Stromal cell of bone marrow (primary cell): ENCODE measurements around the gene COL13A1.

Experiments
- DNase-seq: peaks from one replicate; pipeline ENCODE4 v3.0.0-alpha.2; 2012; ENCODE audit warnings: low read depth

COL13A1 gene

DNA sequence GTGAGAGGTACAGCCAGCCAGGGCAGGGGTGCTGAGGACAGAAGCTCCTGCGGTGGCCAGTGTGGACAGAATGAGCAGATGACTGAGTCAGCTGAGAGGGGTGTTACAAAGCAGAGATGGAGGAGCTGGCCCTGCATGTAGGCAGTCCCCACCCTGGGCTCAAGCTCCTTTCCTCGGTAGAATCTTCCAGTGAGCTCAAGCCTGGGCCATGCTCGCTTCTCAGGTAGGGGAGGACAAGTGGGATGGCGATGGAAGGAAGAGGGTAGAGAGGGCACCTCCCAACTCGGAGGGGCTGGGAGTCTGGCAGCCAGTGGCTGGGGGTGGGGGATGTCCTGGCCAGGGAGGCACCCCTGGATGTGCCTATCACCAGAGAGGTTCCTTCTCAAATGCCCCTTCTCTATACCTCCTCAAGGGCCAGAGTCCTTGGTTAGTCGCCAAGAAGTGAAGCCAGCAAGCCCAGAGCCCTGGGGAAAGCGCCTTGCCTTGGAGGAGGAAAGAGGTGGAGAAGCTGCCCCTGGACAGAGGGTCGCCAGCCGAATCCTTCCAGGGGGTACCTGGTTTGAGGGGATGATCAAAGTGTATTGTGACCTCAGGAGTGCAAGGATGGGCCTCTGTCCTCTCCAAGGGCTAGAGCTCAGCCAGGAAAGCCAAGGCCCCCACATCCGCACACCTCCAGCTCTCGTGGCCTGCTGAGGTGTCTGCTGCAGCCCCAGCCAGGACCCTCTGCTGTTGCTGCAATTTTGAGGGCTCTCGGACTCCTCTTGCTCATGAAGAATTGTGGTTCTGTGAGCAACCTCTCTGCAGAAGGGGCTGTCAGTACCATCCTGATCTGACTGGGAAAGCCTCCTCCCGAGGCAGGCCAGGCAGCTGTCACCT, 162.4 kb downstream of the COL13A1 start:
- no peak for DNase-seq

DNA sequence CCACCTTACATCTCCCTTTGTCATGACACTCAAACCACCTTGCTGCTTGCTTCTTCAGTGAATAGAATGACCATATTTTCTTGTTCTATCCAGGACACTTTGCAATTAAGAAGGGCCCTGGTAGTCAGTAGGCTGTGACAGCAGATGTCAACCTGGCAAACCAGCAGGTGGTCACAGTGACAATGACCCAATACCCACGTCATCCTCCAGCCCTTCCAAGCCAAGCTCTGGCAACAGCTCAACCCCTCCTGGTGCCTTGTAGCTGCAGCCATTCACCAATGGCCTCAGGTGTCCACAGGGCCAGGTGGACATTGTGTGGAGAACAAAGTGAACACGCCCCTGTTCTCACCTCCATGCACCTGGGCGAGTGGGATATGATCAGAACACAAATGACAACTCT, 163.4 kb downstream of the COL13A1 start:
- DNase-seq = no peak

DNA sequence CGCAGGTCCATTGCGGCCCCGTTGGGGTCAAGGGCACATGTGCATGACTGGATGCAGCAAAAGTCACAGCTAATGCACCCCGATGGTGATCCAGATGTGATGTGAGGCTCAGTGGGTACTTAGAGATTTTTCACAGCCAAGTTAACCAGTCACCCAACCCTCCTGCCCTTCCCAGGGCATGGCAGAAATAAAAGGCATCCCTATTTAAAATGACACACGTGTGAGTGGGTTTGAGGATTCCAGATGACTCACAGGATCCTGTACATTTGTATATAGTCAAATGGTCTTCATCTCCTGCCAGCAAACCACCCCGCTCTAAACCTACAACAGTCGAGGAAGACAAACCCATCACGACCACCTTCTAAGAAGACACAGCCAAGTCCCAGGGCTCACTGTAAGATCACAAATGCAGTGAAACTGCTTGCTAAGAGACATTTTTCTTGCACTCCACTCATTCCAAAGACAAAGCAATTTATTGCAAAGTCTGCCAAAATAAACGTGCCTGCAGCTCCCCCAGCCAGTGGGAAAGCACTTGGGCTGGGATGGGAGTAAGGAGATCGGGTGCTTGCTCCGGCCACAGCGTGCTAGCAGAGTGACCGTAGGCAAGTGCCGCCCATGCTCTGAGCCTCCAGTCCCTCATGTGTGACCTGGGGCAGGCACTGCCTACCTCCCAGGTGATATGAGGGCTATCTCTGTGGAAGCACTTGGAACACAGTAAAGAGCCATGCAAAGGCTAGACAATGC, 164.4 kb downstream of the COL13A1 start:
- peak; percentile 18 for DNase-seq

DNA sequence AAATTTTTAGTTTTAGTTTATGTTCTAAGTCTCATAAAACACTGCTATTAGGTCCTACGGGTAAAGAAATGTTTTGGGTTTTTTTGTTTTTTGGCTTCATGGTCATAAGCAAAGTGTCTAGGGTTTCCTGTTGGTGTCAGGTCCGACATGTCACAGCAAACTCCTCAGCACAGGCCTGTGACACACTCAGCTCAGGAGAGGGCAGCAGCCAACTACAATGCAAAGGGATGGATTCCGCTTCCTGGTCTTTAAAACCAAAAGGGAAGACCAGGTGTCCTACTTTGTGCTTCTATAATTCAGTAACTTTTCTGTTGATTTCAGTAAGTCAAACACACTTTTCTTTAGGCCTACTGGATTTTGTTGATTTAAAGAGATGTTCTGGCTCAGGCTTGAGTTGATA, 167.1 kb downstream of the COL13A1 start:
- DNase-seq = no peak

DNA sequence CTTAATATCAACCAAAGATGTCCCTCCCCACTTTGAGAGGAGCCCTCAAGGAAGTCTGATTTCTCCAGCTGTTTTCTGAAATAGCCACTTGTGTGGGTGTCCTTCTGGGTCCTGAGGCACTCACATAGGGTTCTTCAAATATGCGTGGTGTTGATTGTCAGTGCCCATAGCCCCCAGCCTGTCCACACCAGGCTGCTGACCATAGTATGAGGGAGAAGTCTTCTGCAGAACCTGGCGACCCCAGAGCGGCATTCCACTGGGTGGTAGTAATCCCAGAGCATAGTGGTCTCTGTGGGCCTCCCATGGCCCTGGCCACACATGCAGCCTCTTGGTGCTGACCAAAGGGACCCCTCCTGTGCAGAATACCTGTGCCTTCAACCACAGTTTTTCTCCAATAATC, 168.3 kb downstream of the COL13A1 start:
- DNase-seq = no peak

DNA sequence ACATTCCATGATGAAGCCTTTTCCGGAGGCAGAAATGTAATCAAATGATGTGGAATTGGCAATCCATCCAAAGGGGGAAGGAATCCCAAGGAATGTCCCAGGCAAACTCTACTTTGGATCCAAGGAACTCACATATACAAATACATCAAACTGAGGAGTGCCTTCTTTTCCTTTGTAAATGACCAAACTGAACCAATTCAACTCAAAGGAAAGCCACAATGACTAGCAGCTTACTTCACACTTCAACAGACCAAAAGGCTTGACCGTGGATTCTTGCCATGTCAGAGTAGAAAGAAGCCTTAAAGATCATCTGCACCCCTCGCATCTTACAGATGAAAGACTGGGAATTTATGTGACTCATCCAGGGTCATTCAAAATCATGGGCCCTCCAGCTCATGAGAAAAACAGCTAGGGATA, 171.3 kb downstream of the COL13A1 start:
- DNase-seq = peak; percentile 11

DNA sequence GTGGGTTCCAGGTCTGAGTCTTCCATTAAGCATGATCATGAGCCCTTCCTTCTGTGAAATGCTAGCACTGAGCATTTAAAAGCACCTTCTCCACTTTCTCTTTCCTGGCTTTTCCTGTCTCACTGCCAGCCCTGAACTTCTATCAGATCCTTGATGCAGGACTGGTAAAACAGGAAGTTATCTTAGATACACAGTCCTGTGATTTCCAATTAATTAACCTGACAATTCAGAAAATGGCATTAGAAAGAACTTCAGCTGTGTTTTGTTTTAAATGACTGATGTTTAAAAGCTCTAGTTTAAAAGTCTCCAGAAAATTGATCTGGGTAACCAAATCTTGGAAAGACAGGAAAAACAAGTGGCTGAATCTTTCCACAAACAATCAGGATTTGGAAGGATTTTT, 172.0 kb downstream of the COL13A1 start:
- no peak for DNase-seq

DNA sequence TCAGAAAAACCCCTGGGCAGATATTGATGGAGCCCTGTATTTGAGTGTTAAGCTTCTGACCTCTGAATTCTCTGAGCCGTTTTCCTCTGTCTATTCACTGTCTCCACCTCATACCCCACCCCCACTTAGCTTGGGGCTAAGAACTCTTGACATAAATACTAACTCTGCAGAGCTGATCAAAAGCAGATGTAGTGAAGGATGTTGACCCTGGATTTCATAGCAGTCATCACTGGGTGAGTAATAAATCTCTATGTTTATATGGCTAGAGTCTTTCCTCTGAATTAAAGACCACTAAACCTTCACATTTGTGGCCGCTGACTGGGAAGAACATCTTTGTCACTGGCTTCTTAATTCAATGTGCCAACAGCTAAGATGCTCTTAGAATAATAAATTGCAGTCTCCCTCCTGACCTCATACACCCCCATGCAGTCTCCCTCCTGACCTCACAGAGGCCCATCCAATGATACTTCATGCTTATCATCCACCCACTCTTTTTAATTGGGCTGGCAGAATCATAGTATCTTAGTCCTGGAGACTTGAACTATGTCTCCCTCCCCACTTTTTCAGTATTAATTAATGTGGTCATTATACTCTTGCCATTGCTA, 172.9 kb downstream of the COL13A1 start:
- DNase-seq = peak; percentile 71

DNA sequence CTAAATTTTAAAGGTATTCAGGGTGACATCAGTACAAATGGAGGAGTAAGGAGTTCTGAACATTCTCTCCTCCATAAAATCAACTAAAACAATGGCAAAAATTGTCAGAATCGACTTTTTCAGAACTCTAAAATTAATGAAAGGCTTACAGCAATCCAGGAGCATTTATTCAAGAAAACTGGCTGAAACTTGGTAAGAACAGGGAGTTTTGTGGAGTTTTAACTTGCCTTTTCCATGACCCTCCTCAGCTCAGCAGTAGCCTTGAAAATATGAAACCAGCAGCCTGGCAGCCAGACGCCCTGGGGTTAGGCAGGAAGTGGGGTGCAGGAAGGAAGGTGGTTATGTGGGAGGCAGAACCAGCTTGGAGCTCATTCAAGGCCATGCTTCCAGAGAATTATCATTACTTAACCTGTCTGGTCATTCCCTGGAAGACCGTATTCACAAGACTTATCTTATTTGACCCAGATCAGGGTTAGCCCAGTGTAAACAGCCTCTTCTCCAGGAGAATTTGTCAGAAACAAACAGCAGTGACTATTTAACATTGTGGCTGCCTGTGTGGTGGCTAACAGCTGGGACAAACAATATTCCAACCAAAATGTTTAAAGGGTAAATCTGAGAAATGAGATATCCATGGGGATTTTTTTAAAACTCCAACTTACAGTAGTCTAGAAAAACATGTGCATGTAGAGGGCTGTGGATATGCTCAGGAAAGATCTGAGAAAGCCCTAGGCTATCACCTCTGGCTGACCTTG, 175.3 kb downstream of the COL13A1 start:
- no peak for DNase-seq

DNA sequence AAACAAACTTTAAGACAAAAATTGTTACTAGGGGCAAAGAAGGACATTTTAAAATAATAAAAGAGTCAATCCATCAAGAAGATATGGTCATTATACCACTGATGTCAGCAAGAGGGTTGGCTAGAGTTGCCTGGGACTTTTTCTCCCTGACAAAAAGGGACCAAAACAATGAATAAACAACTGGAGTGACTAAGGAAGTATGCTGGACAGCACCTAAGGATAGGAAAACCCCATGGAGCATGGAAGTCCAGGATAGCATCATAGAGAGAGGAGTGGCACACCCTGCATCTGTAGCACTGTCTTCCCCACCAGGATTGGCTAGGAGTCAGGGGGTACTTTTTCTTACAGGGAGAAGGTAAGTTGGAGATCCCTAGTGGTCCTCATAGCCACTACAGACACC, 177.5 kb downstream of the COL13A1 start:
- DNase-seq = no peak

DNA sequence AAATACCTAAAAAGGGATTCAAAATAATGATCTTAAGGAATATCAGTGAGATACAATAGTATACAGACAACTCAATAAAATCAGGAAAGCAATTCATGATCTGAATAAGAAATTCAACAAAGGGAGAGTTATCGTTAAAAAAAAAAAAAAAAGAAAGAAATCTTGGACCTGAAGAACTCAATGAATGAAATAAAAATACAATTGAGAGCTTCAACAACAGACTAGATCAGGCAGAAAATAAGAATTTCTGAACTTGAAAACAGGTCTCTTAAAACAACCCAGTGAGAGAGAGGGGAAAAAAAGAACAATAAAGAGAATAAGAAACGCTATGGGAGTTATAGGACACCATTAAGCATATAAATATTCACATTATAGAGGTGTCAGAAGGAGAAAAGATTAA, 179.0 kb downstream of the COL13A1 start:
- no peak for DNase-seq

DNA sequence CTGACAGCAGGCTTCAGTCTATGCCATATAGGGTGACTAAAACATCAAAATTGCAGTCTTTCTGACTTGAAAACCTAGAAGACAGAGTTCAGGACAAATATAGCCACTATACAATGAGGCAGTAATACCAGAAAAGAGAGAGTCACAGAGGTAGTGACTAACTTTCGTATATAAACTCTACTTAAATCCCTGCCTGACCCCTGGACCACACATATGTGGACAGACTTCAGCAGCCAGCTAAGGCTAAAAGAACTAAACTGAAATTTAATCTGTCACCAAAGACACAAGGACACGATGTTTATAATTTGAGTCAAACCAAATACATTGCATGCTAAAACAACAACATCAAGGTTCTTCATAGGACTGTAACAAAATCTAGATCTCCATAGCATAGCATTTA, 186.4 kb downstream of the COL13A1 start:
- DNase-seq = no peak

DNA sequence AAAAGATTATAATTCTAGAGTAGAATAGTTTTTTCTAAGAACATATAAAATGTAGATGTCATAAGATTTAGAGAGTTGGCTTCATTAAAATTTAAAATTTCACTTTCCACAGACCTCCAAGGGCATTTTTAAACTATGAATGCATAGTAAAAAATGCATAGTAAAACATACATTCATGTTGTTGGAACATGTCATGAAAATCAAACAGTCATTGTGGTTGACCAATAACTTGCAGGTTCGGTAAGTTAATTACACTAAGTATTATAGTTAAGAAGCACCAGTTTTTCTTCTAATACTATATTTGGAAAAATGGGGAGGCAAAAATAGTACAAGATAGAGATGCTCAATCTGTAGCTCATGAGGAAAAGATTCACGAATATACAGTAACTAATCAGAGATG, 189.4 kb downstream of the COL13A1 start:
- no peak for DNase-seq

DNA sequence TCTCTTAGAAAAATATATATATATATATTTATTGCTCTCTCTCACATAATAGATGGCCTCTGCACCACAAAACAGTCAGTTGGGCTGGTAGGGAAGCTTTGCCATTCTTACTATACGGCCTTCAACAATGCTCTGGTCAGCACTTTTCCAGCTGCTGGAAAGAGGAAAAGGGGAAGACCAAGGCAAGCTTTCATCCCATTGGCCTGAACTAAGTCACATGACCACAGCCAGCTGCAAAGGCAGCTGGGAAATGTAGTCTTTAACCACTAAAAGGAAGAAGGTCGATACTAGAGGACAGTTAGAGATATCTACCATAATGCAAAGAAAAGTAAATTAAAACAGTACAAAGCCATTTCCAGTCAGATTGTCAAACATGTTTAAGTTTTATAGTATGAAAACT, 192.6 kb downstream of the COL13A1 start:
- peak; percentile 18 for DNase-seq

DNA sequence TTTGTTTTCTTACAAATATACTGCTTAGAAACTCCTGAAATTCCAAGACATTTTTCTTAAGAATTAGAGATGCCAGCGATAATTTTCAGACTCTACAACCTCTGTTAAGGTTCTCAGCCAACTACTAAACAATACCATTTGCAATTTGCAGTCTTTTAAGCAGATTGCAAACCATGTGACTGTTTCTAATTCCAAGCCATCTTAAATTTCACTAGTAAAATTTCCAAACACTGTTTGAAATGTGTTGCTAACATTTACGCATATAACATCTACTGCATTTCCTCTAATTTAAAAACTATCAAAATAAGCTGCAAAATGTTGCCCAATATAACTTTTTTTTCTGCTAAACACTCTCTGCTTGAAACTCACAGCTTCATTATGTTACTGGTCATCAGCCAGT, 194.9 kb downstream of the COL13A1 start:
- DNase-seq = no peak

DNA sequence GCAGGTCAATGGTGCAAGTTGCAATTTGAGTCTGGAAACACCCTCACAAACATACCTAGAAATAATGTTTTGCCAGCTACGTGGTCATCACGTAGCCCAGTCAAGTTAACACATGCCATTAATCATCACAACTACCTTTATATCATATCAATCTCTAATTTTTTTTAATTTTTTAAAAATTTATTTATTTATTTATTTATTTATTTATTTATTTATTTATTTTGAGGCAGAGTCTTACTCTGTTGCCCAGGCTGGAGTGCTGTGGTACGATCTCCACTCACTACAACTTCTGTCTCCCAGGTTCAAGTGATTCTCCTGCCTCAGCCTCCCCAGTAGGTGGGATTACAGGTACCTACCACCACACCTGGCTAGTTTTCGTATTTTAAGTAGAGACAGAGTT, 198.6 kb downstream of the COL13A1 start:
- no peak for DNase-seq

DNA sequence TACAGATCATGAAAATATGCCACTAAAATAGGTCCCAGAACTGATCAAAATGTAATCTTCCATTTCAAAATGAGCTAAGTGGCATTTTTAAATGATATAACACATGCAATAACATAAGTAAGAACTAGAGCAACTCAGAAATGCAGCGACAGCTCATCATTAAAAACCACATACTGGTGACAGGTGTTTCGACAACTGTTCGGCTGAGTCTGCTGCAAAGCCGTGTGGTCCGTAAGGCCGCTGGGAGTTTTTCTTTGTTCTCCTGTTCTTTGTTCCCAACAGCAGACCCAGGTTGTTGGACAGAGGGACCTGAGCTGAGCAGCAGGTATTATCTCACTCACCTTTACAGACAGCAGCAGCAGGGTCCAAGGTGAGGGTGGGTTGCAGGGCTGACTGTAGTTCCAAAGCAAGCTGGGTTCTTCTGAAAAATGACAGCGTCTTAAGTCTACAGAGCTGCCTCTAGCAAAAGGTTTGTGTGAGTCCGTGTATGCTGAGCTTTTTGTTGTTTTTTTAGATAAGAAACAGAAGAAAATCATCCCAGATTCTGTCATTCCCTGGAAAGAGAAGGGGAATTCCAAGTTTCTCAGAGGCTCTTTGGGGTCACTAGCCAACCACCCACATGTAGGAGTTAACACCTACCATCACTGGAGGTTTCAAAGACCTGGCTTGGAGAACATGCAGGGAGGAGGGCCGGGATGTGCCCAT, 205.6 kb downstream of the COL13A1 start:
- no peak for DNase-seq
